ENCODE data around the gene PGAP6. TPM values are rescaled to one million over a fixed set of nuclear protein-coding genes. Genes with fewer than 3 reads are reported as not detected.
"Not testable (repeated sequence)": the region's sequence is repeated elsewhere in the genome, so short reads cannot be mapped to it uniquely, and the experiment has no call there.

The PGAP6 gene
- total RNA-seq, 2 donors from 2014 or later: 39.7 to 106 TPM

- Mint-ChIP-seq H3K4me3 (peak overlapping the region; percentile 92), H3K36me3 (ENCODE audit: low read depth) (peaks cover 4% of the 10 kb centered on the region), H3K27me3 (no peaks in the 10 kb centered on the region), H3K27ac (peak overlapping the region; percentile 92), H3K4me1 (peaks cover 12% of the 10 kb centered on the region)
- DNase-seq (no peak), ATAC-seq (no peak)
- no peaks in the 10 kb centered on the region for H3K9me3 ChIP-seq (ENCODE audit: control insufficient read depth, low read length, poor library complexity, severe bottlenecking)
Observed at GRCh38 chr16:379183-379960, 2.4 kb downstream of the PGAP6 start.

DNA sequence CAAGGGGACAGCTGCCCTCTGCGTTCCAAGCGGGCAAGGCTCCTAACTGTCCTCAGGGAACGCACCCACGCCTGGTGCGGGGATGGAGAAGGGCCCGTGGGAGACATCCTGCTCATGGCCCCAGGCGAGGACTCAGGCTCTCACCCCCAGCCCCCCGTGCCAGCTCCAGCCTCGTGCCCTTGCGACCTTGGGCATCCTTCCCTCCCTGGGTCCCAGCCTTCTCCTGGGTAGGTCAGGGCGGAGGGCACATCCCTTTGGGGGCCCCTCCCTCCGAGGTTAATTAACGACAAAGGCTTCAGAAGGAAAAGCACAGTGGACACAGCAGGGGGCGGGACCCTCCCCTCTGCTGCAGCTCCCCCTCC is 3.0 kb downstream of the PGAP6 start:
- Mint-ChIP-seq H3K36me3 (ENCODE audit: low read depth) (peaks cover 4% of the 10 kb centered on the region), H3K27ac (peak overlapping the region; percentile 92), H3K4me1 (peaks cover 12% of the 10 kb centered on the region), H3K4me3 (peak overlapping the region; percentile 92), H3K27me3 (no peaks in the 10 kb centered on the region)
- DNase-seq (no peak), ATAC-seq (no peak)
- no peaks in the 10 kb centered on the region for H3K9me3 ChIP-seq (ENCODE audit: control insufficient read depth, low read length, poor library complexity, severe bottlenecking)

- not testable (repeated sequence) for H3K27ac Mint-ChIP-seq, ATAC-seq
Observed at GRCh38 chr16:378113-378820, 3.5 kb downstream of the PGAP6 start.

GRCh38 chr16:377419-377951 is 4.3 kb downstream of the PGAP6 start:
- no peaks in the 10 kb centered on the region for H3K27me3 Mint-ChIP-seq
- H3K27ac Mint-ChIP-seq: no peak overlapping the region
- peaks cover 4% of the 10 kb centered on the region for H3K36me3 Mint-ChIP-seq (ENCODE audit: low read depth)
- no peak overlapping the region for H3K4me3 Mint-ChIP-seq
- H3K4me1 Mint-ChIP-seq: peaks cover 6% of the 10 kb centered on the region
- no peak for DNase-seq
- no peaks in the 10 kb centered on the region for H3K9me3 ChIP-seq (ENCODE audit: control insufficient read depth, low read length, poor library complexity, severe bottlenecking)
- no peak for ATAC-seq

More at GRCh38 chr16:378113-378820, 3.5 kb downstream of the PGAP6 start:
- H3K9me3 ChIP-seq (ENCODE audit: control insufficient read depth, low read length, poor library complexity, severe bottlenecking); H3K4me1 Mint-ChIP-seq; H3K4me3 Mint-ChIP-seq; DNase-seq; H3K27me3 Mint-ChIP-seq; H3K36me3 Mint-ChIP-seq (ENCODE audit: low read depth): not testable (repeated sequence)

- ATAC-seq (no peak), DNase-seq (no peak)
- no peak overlapping the region for H3K4me3 Mint-ChIP-seq
- no peaks in the 10 kb centered on the region for H3K27me3 Mint-ChIP-seq
- H3K36me3 Mint-ChIP-seq (ENCODE audit: low read depth): peaks cover 4% of the 10 kb centered on the region
- peak overlapping the region; percentile 4 for H3K27ac Mint-ChIP-seq
- H3K4me1 Mint-ChIP-seq: peaks cover 7% of the 10 kb centered on the region
- H3K9me3 ChIP-seq (ENCODE audit: control insufficient read depth, low read length, poor library complexity, severe bottlenecking): no peaks in the 10 kb centered on the region
Observed at GRCh38 chr16:376817-377418, 4.9 kb downstream of the PGAP6 start.

DNA sequence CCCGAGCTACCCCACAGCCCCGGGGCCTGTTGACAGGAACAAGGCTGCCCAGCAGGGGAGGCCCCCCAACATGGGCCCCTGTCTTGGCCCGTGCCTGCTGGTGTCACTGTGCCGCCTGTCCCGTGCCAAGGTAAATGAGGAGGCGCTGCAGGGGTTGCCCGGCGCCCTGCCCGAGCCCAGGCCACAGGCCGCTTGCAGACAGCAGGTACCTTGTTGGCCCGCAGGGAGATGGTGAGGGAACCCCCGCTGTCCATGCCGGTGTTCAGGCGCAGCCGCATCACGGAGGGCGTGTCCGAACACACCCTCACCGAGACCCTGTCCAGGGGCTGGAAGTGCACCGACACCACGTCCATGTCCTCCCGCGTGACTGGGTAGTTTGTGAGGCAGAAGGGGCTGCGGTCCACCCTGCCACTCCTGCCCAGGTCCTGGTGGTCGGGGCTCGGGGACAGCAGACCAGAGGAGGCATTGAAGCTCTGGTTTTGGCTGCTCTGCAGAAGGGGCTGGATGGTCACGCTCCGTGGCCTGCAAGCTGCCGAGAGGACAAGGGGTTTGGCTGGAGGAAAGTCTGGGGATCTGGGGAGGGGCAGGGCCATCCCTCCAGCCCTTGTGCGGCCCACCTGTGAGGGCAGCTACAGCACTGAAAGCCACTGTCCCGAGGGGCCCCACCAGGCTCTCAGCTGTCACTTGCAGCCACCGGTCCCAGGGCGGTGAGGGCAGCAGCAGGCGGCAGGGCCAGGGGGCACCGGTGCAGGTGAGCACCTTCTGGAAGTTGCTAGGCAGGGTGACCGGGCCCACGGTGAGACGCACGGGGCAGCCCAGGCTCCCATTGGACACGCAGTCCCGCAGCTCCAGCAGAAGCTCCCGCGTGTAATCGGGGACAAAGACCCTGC is 5.6 kb downstream of the PGAP6 start:
- H3K4me1 Mint-ChIP-seq: peaks cover 10% of the 10 kb centered on the region
- DNase-seq (no peak), ATAC-seq (no peak)
- peak overlapping the region; percentile 4 for H3K27ac Mint-ChIP-seq
- peaks cover 4% of the 10 kb centered on the region for H3K36me3 Mint-ChIP-seq (ENCODE audit: low read depth)
- H3K4me3 Mint-ChIP-seq: no peak overlapping the region
- H3K27me3 Mint-ChIP-seq: no peaks in the 10 kb centered on the region
- H3K9me3 ChIP-seq (ENCODE audit: control insufficient read depth, low read length, poor library complexity, severe bottlenecking): no peaks in the 10 kb centered on the region

- peaks cover 5% of the 10 kb centered on the region for H3K36me3 Mint-ChIP-seq (ENCODE audit: low read depth)
- ATAC-seq: no peak
- H3K4me1 Mint-ChIP-seq: peaks cover 15% of the 10 kb centered on the region
Observed at GRCh38 chr16:375212-375611, 6.6 kb downstream of the PGAP6 start.

GRCh38 chr16:374616-374926 is 7.2 kb downstream of the PGAP6 start:
- peaks cover 2% of the 10 kb centered on the region for H3K36me3 Mint-ChIP-seq (ENCODE audit: low read depth)
- no peaks in the 10 kb centered on the region for H3K27me3 Mint-ChIP-seq
- no peak for DNase-seq
- no peak overlapping the region for H3K4me3 Mint-ChIP-seq
- no peak overlapping the region for H3K27ac Mint-ChIP-seq
- peaks cover 14% of the 10 kb centered on the region for H3K4me1 Mint-ChIP-seq
- ATAC-seq: no peak
- H3K9me3 ChIP-seq (ENCODE audit: control insufficient read depth, low read length, poor library complexity, severe bottlenecking): no peaks in the 10 kb centered on the region

More at GRCh38 chr16:375212-375611, 6.6 kb downstream of the PGAP6 start:
- Mint-ChIP-seq H3K27me3 (no peaks in the 10 kb centered on the region), H3K27ac (no peak overlapping the region), H3K4me3 (no peak overlapping the region)
- no peak for DNase-seq
- H3K9me3 ChIP-seq (ENCODE audit: control insufficient read depth, low read length, poor library complexity, severe bottlenecking): no peaks in the 10 kb centered on the region

DNA sequence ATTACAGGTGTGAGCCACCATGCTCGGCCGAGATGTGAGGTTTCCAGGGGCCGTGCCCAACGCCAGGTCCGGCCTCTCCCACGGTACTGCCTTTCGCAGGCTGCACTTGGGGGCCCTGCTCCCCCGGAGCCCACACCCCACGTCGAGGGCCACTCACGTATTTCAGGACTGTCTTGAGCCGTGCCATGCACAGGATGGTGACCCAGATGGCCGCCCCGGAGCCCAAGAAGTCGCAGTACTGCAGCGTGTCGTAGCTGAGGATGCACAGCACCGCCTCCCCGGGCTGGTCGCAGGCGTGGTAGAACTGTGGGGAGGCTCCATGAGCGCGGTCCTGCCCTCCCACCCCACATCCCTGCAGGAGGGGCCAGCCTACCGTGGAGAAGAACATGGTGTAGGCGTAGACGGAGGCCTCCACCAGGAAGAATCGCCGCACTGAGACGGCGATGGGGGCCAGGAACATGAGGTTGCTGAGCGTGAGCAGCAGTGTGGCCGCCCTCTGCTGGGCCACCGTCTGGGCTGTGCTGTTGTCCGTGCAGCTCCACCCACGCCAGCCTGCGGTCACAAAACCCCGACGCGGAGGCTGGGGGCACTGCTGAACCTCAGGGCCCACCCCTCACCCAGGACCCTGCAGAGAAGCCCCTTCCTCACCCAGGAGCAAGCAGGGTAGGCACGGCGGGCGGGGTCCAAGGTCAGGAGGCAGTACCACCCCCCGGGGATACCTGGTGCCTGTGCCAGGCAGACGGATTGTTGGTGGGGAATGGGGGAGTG is 7.7 kb downstream of the PGAP6 start:
- peaks cover 11% of the 10 kb centered on the region for H3K4me1 Mint-ChIP-seq
- no peaks in the 10 kb centered on the region for H3K9me3 ChIP-seq (ENCODE audit: control insufficient read depth, low read length, poor library complexity, severe bottlenecking)
- H3K27ac Mint-ChIP-seq: no peak overlapping the region
- peaks cover 2% of the 10 kb centered on the region for H3K36me3 Mint-ChIP-seq (ENCODE audit: low read depth)
- H3K27me3 Mint-ChIP-seq: no peaks in the 10 kb centered on the region
- no peak overlapping the region for H3K4me3 Mint-ChIP-seq
- ATAC-seq (no peak), DNase-seq (no peak)

- H3K9me3 ChIP-seq (ENCODE audit: control insufficient read depth, low read length, poor library complexity, severe bottlenecking): no peaks in the 10 kb centered on the region
- H3K27ac Mint-ChIP-seq: no peak overlapping the region
- no peaks in the 10 kb centered on the region for H3K27me3 Mint-ChIP-seq
- peaks cover 11% of the 10 kb centered on the region for H3K4me1 Mint-ChIP-seq
- peaks cover 2% of the 10 kb centered on the region for H3K36me3 Mint-ChIP-seq (ENCODE audit: low read depth)
- DNase-seq (no peak), ATAC-seq (no peak)
- no peak overlapping the region for H3K4me3 Mint-ChIP-seq
Observed at GRCh38 chr16:373020-373598, 8.7 kb downstream of the PGAP6 start.

DNA sequence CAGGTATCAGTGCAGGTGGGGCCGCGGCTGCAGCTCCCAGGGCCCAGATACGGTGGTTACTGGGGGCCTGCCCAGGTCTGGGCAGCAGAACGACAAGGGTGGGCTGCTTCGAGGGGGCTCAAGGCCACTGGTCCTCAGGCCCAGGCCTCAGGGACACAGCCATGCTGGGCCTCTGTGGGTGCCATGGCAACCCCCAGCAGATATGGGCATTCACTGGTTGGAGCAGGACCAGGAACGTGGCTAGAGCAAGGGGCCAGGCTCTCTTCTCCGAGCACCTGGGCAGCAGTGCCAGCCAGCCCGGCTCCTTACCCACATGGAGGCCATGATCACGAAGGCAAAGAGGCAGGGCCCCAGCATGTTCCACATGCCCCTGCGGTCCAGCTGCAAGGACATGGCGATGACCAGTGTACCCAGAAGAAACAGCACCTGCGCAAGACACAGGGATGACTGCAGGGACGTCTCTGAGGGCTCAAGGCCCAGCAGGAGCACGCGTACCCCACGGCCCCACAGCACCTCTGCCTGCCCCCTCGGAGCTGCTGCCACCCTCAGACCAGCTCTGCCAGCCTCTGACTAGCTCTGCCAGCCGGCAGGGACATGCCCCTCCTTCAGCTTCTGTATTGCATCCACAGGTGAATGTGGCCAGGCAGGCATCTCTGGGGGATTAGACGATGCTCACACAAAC is 9.3 kb downstream of the PGAP6 start:
- H3K9me3 ChIP-seq (ENCODE audit: control insufficient read depth, low read length, poor library complexity, severe bottlenecking): no peaks in the 10 kb centered on the region
- Mint-ChIP-seq H3K27me3 (no peaks in the 10 kb centered on the region), H3K4me3 (no peak overlapping the region), H3K27ac (no peak overlapping the region), H3K36me3 (ENCODE audit: low read depth) (peaks cover 2% of the 10 kb centered on the region), H3K4me1 (peaks cover 11% of the 10 kb centered on the region)
- DNase-seq: no peak
- ATAC-seq: no peak
